Effector CD8-positive, alpha-beta T cell (primary cell): Measurements from ENCODE around the gene NEURL1.
"Not testable (repeated sequence)": the region's sequence is repeated elsewhere in the genome, so short reads cannot be mapped to it uniquely, and the experiment has no call there.

Experiments used
- DNase-seq: peaks from one replicate; lab custom pipeline; 2025; lab: John Stamatoyannopoulos, UW

The NEURL1 gene

GRCh38 chr10:103514244-103514643, 20.7 kb downstream of the NEURL1 start:
- no peak for DNase-seq

- DNase-seq: no peak
Observed at GRCh38 chr10:103517234-103518085, 24.0 kb downstream of the NEURL1 start.

- no peak for DNase-seq
Observed at GRCh38 chr10:103519798-103520197, 26.3 kb downstream of the NEURL1 start.

GRCh38 chr10:103522006-103522405, 28.5 kb downstream of the NEURL1 start:
- not testable (repeated sequence) for DNase-seq

GRCh38 chr10:103523683-103524082, 30.2 kb downstream of the NEURL1 start:
- DNase-seq: no peak

GRCh38 chr10:103525901-103526300, 32.4 kb downstream of the NEURL1 start:
- no peak for DNase-seq

GRCh38 chr10:103527476-103527875, 34.0 kb downstream of the NEURL1 start:
- DNase-seq: not testable (repeated sequence)

- DNase-seq: no peak
Observed at GRCh38 chr10:103528549-103528948, 35.0 kb downstream of the NEURL1 start.

GRCh38 chr10:103529539-103529938, 36.0 kb downstream of the NEURL1 start:
- no peak for DNase-seq

GRCh38 chr10:103533827-103534226, 40.3 kb downstream of the NEURL1 start:
- DNase-seq: no peak

GRCh38 chr10:103534621-103535498, 41.4 kb downstream of the NEURL1 start:
- no peak for DNase-seq

- DNase-seq: no peak
Observed at GRCh38 chr10:103535595-103535994, 42.1 kb downstream of the NEURL1 start.

GRCh38 chr10:103539751-103540150, 46.2 kb downstream of the NEURL1 start:
- DNase-seq: no peak

GRCh38 chr10:103540722-103541121, 47.2 kb downstream of the NEURL1 start:
- no peak for DNase-seq

GRCh38 chr10:103541616-103542015, 48.1 kb downstream of the NEURL1 start:
- no peak for DNase-seq

GRCh38 chr10:103542764-103543616, 49.5 kb downstream of the NEURL1 start:
- no peak for DNase-seq

- DNase-seq: no peak
Observed at GRCh38 chr10:103543617-103544525, 50.4 kb downstream of the NEURL1 start.

- DNase-seq: no peak
Observed at GRCh38 chr10:103544657-103545310, 51.3 kb downstream of the NEURL1 start.

- DNase-seq: no peak
Observed at GRCh38 chr10:103545366-103545765, 51.9 kb downstream of the NEURL1 start.

- DNase-seq: no peak
Observed at GRCh38 chr10:103545771-103546281, 52.3 kb downstream of the NEURL1 start.
